AG04449 (cell line): ENCODE data around the gene CARHSP1.

Source experiments
- CTCF ChIA-PET: fragments of 350-600 bp; formaldehyde crosslinking; extraction: SDS; loops from one replicate; lab custom pipeline; 2021; ENCODE audit warnings: antibody characterized with exemption; lab: Yijun Ruan, JAX
- POLR2A ChIA-PET: fragments of 400-600, 350-600 bp; formaldehyde crosslinking; extraction: SDS; loops from one replicate; lab custom pipeline; 2020; ENCODE audit warnings: antibody characterized with exemption, inconsistent platforms; lab: Yijun Ruan, JAX
- DNase-seq: peaks from one replicate; pipeline ENCODE4 v3.0.0-alpha.2; 2010; ENCODE audit warnings: low read depth, low spot score
- H3K4me3 ChIP-seq: 2 replicates; pipeline ENCODE4 v1.5.1; 2011; ENCODE audit warnings: low read depth, mild to moderate bottlenecking, control low read depth, low read length
- TF ChIP-seq, protein P1 (sequence below): IDR thresholded peaks from one replicate; pipeline ENCODE4 v1.5.1; 2011; ENCODE audit warnings: mild to moderate bottlenecking, moderate library complexity, low read length, control low read depth, inconsistent platforms; ENCODE audit not compliant: insufficient read depth; ENCODE audit errors: missing control alignments

Gene CARHSP1

DNA sequence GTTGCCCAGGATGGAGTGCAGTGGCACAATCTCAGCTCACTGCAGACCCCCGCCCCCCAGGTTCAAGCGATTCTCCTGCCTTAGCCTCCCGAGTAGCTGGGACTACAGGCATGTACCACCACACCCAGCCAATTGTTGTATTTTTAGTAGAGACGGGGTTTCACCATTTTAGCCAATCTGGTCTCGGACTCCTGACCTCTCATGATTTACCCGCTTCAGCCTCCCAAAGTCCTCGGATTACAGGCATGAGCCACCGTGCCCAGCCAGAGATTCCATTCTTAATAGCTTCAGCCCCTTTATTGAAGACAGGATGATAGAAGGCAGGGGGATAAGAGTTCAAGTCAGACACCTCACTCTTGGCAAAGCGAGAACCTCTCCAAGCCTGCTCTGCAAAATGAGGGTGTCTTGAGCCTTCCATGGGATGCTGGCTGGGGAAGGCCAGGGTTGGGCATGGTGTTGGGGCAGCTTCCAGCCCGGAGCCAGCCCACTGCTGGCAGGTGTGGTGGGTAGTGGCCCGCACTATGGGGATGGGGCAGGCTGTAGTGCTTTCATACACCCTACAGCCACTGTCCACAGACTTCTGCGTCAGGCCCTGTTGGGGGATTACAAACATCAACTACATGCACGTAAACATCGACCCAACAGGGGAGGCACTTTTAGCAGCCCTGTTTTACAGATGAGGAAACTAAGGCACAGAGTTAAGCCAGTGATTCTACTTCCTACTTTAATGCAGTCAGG, 3.5 kb downstream of the CARHSP1 start:
- ChIA-PET CTCF (interaction anchor here (1.2 to 6.5 kb wide), 4 partner anchors 9 to 208 kb away, joined by 3 to 36 read pairs (median 7); no protein-coding TSS in a partner anchor), POLR2A (no interaction called here)
- TF ChIP-seq, protein P1, sequence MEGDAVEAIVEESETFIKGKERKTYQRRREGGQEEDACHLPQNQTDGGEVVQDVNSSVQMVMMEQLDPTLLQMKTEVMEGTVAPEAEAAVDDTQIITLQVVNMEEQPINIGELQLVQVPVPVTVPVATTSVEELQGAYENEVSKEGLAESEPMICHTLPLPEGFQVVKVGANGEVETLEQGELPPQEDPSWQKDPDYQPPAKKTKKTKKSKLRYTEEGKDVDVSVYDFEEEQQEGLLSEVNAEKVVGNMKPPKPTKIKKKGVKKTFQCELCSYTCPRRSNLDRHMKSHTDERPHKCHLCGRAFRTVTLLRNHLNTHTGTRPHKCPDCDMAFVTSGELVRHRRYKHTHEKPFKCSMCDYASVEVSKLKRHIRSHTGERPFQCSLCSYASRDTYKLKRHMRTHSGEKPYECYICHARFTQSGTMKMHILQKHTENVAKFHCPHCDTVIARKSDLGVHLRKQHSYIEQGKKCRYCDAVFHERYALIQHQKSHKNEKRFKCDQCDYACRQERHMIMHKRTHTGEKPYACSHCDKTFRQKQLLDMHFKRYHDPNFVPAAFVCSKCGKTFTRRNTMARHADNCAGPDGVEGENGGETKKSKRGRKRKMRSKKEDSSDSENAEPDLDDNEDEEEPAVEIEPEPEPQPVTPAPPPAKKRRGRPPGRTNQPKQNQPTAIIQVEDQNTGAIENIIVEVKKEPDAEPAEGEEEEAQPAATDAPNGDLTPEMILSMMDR, result no peak
- no peak overlapping the region for H3K4me3 ChIP-seq
- no peak for DNase-seq

DNA sequence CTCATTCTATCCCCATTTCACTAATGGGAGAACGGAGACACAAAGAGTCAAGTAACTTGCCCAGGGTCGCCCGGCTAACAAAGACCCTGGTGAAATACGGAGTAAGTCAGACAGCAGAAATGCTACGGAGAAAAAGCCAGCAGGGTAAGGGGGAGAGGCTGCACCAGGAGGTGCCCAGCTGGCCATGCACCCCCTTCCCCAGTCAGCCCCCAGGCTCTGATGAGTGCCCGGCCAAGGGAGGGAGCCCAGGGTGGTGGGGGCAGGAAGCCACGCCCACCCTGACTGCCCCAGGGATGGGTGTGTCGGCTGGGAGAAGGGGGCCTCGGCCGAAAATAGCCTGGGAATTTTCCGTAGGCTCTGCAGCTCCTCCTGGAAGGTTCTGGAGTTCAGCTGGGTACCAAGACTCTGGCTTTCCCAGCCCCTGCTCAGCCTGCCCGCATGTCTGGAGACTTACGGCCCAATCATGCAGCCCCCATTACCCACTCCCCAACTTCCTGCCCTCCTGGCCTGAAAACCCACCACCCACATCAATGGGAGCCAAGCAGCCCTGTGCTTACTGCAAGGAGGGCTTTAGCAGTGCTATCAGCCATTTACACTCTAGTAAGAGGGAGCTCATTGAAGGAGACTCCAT, 4.2 kb downstream of the CARHSP1 start:
- DNase-seq, result no peak
- H3K4me3 ChIP-seq, result no peak overlapping the region
- ChIA-PET POLR2A (interaction anchor here (0.6 kb wide), 1 partner anchor 14 kb away, joined by 6 read pairs; no protein-coding TSS in a partner anchor), CTCF (interaction anchor here (0.7 to 6.5 kb wide), 5 partner anchors 9 to 207 kb away, joined by 3 to 36 read pairs (median 7); no protein-coding TSS in a partner anchor)
- TF ChIP-seq, protein P1, result no peak

DNA sequence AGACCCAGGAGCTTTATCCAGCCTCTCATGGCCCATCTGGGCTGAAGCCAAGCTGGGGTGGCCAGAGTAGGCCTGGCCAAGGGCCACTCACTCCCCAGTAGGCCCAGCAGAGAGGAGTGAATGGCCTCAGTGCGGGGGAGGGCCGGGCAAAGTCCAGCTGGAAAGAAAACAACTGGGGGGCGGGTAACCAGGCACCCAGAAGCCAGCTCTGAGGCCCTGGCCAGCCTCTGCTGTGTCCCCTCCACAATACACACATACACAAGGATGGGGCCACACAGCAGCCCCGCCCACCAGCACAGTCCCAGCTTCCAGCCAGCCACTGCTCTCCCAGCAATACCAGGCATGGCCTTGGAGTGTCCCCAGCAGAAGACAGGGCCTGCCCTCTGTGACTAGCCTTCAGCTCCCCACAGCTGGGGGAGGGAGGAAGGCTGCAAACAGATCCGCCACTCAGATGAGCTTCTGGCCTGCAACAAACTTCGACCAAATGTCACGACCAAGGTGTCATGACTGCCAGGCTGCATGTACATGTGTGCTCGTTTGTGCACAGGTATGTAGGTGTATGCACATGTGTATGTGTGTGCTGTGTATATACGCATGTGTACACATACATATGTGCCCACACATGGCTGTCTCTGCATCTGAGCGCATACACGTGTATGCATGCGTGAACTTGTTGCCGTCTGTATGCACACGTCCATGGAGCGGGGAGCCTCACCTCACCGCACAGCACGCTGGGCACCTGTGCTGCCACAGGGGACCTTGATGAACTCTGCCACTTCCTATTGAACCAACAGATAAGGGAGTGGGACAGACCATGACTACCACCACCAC, 5.0 kb downstream of the CARHSP1 start:
- no peak for DNase-seq
- POLR2A ChIA-PET, result interaction anchor here (0.6 kb wide), 1 partner anchor 15 kb away, joined by 6 read pairs; no protein-coding TSS in a partner anchor
- TF ChIP-seq, protein P1, result no peak
- CTCF ChIA-PET, result interaction anchor here (0.7 to 6.5 kb wide), 5 partner anchors 8 to 206 kb away, joined by 3 to 36 read pairs (median 3); no protein-coding TSS in a partner anchor
- no peak overlapping the region for H3K4me3 ChIP-seq

DNA sequence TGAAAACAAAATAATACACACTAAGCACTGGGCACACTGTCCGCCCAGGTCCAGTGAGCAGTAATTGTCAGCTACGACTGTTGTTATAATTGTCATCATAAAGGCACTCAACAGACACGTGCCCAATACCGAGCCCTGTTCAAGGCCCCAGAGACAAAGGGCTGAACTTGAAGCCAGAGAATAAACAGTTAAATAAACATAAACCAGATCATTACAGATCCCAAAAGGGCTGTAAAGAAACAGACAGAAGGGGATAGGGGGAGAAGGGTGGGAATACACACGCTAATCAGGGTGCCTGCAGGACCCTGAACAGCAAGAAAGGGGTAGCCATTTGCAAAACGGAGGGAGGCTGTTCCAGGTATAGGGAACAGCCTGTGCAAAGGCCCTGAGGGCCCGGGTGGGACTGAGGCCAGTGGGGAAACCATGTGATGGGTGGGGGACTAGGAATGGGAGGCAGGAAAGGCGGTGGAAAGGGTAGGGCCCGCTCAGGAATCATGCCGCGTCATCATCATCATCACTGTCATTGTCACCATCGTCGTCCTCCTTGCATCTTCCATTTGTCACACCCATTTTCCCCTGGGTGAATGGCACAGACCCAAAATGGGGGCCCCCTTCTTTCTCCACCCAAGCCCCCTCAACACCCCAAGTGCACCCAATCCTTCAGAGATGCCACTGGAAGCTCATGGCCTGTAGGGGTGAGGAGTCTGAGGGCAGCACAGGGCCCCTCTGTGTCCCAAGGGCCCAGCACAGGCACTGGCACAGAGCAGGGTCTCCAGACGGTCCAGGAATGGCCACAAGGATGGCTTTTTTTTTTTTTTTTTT, 6.3 kb downstream of the CARHSP1 start:
- TF ChIP-seq, protein P1, result no peak
- H3K4me3 ChIP-seq, result no peak overlapping the region
- no peak for DNase-seq
- CTCF ChIA-PET, result interaction anchor here (1.3 to 6.5 kb wide), 2 partner anchors 17 to 146 kb away, joined by 3 to 36 read pairs; no protein-coding TSS in a partner anchor
- POLR2A ChIA-PET, result interaction anchor here (1.0 kb wide), 1 partner anchor 13 kb away, joined by 3 read pairs; no protein-coding TSS in a partner anchor

DNA sequence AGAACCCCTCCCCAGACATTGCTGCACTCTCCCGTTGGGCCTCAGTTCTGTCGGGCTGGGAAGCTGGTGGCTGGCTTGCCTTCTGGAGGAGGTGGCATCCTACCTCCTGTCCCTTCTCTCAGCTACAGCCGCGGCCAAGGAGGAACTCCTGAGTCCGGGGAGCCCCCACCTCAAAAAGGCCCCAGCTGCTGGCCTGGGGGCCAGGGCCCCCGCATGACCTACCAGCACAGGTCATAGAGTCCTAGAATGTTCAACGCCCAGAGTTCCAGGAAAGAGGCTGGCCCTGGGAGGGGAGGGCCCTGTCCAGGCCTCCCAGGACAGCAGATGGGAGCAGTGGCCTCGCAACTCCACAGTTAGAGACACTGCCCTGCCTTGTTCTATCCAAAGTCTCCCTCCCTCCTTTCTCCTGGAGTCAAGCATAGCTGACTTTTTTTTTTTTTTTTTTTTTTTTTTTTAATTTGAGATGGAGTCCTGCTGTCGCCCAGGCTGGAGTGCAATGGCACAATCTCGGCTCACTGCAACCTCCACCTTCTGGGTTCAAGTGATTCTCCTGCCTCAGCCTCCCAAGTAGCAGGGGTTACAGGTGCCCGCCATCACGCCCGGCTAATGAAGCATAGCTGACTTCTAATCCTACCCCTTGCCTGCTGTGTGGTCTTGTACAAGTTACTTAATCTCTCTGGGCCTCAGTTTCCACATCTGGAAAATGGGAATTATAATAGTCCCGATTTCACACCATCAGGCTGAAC, 7.1 kb downstream of the CARHSP1 start:
- H3K4me3 ChIP-seq, result no peak overlapping the region
- ChIA-PET CTCF (interaction anchor here (6.5 kb wide), 1 partner anchor 18 kb away, joined by 36 read pairs; no protein-coding TSS in a partner anchor), POLR2A (no interaction called here)
- TF ChIP-seq, protein P1, result no peak
- DNase-seq, result no peak
